Measurements from ENCODE around the gene SGPL1.

SGPL1 gene

DNA sequence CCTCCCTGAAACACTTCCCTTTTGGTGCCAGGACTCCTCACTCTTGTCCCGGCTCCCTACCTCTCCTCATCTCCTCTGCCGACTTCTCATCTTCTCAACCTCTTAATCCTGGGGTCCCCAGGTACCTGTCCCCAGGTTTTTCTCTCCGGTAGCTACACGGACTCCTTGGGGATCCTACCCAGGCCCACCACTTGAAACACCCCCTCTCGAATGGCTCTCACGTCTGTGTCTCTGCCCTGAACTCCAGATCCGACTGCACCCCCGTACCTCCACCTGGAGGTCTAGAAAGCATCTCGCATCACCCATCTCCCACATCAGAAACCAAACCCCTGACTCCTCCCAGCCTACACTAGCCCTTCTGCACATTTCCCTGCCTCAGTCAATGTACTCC, 35.4 kb upstream of the SGPL1 start:
- no peak for DNase-seq (ENCODE audit: low read depth, low spot score)
- H3K27ac ChIP-seq, result no peak overlapping the region

DNA sequence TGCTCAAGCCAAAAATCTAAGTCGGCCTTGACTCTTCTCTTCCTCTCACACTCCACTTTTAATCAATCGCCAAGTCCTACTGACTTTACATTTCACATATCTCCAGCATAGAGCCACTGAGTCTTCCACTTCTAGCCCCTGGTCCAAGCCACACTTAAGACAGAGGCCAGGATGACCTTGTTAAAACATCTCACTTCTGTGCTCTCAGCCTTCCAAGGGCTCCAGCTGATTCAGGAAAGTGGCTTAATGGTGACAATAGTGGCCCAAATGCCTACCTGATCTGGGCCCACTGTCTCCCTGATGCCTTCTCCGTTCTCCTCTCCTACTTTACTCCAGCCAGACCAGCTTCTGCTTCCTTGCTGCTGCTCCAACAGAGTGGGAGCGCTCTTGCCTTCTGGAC, 35.0 kb upstream of the SGPL1 start:
- H3K27ac ChIP-seq, result no peak overlapping the region
- no peak for DNase-seq (ENCODE audit: low read depth, low spot score)

DNA sequence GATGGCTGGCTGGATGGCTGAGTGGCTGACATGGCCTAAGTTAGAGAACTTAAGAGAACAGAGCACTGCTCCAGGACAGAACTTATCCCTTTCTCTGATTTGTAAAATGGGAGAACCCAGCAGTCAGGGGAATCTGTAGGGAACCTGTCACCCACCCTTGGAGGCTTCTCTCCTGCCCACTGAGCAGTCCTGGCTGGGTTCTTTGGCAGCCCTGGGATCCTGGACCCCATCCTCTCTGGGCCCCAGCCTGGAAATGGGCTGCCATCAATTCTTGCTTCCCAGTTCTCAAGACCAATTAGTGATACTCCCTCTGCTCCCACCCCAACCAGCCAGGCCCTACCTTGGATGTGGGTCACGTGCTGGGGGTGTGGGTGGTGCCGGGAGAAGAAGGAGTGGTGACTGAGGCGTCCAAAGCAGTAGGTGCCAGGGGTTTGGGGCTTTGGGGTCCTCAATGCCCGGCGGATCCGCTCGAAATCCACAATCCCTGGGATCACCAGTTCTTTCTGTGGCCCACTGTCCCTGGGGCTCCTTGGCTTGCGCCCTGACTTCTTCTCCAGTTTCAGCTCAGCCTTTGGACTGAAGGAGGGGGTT, 34.2 kb upstream of the SGPL1 start:
- H3K27ac ChIP-seq, result no peak overlapping the region
- DNase-seq (ENCODE audit: low read depth, low spot score), result no peak

DNA sequence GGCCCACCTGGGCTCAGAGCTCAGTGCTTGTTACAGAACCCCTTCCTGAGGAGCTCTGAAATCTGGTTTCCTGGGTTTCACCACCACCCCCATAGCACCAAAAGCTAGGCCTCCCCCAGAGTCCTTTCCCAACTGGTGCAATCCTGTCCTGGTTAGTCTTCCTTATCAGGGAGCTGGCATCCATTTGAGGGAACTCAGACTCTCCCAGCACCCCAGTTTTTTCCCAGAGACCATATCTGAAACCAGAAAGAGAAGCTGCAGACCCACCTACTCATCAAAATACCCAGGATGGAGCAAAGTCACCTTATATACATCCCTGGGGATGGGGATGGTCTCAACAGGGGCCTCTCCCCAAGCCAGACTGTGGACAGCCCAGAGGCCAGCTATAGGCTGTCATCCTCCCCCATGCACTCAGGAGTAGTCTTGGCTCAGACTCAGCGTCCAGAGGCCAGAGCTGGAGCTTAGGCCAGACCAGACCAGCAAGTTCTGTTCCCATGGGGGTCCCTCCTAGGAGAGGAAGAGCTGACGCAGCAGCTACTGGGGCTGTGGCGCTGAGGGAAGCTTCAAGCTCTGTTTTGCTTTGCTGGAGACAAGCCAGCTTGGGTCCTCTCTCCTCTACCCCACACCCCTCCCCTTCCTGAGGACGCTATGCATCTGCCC, 33.5 kb upstream of the SGPL1 start:
- H3K27ac ChIP-seq, result no peak overlapping the region
- no peak for DNase-seq (ENCODE audit: low read depth, low spot score)

DNA sequence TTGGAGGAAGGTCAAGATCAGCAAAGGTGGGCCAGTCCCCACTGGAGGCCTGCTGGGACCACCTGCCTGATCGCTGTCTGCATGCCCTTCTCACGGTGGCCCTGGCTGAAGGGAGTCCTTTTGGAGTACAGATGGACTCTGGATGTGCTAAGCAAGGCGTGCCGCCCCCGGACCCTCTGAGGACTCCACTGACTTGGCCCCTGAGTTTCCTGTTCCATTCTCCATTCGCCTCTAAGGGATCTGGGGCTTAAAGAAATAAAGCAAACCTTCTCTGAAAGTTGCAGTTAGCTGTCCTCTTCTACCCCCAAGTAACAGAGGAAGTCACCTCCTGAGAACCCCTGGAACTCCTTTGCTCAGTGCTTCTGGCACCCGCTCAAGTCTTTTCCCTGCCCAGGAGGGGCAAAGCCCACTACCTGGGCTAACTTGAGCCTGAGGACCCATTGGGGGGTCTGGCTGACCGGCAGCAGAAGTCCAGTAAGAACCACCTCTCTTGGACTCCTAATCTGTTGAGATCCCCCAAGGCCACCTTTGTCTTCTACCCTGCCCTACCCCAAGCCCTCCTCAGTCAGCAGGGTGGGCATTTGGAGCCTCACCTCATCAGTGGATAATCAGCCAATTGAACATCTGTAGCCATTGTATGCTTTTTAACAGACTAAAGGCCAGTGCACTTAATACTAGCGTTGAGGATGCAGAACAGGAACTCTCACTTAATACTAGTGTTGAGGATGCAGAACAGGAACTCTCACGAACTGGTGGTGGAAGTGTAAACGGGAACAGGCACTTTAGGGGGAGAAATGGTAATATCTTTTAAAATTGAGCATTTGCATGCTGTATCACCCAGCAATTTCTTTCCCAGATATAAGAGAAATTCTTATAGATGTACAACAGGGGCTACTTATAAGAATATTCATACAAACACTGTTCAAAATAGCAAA, 32.7 kb upstream of the SGPL1 start:
- DNase-seq (ENCODE audit: low read depth, low spot score), result no peak
- H3K27ac ChIP-seq, result no peak overlapping the region

DNA sequence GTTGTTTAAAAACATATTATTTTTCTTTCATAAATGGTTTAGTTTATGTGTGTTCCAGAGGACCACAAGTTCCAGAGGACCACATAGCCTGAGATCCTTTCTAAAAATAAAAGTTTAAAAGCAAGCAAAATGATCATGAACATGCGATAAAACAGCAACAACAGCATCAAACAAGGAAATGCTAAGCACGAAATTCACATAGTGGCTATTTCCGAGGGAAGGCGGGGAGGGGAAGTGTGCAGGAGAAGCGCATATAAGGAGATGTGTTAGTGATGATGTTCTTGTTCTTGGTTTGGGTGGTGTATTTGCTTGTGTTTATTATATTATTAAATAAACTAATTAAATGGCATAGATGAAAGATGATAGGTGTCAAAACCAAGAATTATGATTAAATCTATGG, 31.7 kb upstream of the SGPL1 start:
- H3K27ac ChIP-seq, result no peak overlapping the region
- no peak for DNase-seq (ENCODE audit: low read depth, low spot score)

DNA sequence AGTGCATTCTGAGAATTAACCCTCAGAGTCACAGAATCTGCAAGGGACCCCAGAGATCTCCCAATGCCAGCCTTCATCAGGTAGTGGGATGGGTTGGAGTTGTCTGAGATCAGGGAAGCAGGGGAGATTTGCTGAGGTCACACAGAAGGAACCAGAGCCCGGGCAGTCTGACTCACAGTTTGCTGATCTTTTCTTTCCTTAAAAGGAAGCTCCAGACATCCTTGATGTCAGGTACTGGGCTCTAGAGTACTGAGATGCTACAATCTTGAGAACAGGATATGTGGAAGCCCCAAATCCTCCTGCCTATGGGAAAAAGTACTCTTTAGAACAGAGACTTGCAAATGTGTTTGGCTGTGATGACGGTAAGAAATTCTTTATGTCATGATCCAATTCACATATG, 31.3 kb upstream of the SGPL1 start:
- no peak overlapping the region for H3K27ac ChIP-seq
- no peak for DNase-seq (ENCODE audit: low read depth, low spot score)

DNA sequence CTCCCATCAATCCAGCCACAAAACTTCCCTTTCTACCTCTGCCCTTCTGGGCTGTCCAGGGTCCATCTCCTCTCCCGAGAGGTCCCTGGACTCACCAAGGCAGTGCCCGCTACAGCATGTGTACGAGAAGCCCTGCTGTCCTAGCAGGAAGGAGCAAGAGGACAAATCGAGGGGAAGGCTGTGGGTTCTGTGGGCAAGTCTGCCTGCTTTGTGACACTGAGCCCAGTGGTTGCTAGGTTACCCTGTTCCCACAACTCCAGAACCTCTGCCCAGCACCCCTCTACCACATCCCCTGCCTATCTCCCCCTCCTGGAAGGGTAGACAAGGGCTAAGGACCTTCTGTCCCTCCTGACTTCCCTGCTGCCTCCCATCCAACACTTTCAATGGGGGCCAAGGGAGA, 30.6 kb upstream of the SGPL1 start, which contains the start of gene TBATA:
TBATA (minus strand) TSS at position 188 of the 400 bp plus-strand sequence. CDS start 1,998 bp downstream, outside the sequence.
- H3K27ac ChIP-seq, result no peak within 1 kb of the TSS
- DNase-seq (ENCODE audit: low read depth, low spot score), result no peak

DNA sequence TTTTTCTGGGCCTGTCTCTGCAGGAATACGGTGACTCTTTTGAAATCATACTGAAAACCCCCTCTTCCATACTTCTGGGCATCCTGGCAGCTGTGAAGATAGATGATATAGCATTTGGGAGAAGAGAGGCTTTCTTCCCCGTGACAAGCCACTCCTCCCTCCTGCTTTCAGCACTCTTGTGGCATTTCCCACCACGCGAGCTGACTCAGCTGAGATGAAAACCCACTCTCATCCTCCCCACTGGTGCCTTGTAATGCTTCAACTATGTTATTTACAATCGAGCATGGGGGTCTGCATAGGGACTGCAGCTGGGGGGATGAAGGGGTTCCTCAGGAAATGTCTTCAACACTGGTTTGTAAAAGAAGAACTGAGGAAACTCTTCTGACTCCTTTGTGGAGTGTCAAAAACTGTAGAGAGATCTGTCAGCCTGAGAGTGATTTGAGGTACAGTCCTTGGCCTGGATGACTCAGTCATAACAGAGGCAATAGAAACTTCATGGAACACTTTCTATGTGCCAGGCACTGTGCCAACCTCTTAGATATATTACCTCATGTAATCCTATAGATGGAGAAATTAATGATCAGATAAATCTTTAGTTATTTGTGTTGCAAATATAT, 28.8 kb upstream of the SGPL1 start:
- no peak overlapping the region for H3K27ac ChIP-seq
- no peak for DNase-seq (ENCODE audit: low read depth, low spot score)

DNA sequence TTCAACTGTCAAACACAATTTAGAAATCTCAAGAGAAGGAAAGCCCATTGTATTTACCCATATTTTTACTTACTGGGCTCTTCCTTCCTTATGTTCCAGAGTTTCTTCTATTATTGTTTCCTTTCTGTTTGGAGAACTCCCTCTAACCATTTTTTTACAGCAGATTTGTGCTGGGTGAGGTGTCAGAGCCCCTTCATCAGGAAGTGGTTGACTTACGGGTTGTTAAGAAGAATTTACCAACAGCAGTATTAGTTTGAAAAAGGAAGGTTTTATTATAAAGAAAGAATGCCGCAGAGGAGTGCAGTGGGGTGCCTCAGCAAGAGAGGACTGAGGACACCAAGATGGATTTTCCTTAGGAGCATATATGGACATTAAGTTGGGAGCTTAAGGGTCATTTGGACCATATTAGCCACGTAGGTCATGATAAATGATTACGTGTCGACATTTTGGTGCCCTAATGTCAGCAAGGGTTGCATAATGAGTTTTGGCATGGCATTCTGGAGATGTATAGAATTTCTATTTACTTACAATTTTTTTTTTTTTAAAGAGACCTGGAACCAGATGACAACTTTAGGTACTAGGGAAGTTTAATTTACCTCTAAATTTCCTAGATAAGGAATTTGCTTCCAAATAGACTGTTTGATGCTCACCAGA, 24.2 kb upstream of the SGPL1 start:
- no peak overlapping the region for H3K27ac ChIP-seq
- no peak for DNase-seq (ENCODE audit: low read depth, low spot score)

DNA sequence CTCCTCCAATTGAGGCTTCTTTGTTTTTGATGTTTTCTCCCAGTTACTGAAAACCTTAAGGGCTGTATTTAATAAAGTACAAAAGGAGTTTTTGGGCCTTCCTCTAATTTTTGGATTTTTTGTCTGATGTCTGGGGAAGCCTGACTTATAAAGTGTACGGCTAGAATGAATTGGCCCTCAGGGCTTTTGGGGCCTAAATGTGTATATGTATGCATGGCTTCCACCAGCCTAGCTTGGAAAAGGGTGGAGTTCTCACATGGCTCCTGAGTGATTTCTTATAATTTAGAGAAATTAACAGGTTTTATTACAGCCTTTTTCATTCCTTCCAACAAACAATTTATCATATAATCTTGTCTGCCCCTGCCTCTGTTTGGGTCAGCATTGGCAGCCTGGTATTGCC, 20.1 kb upstream of the SGPL1 start:
- H3K27ac ChIP-seq, result no peak overlapping the region
- DNase-seq (ENCODE audit: low read depth, low spot score), result no peak

DNA sequence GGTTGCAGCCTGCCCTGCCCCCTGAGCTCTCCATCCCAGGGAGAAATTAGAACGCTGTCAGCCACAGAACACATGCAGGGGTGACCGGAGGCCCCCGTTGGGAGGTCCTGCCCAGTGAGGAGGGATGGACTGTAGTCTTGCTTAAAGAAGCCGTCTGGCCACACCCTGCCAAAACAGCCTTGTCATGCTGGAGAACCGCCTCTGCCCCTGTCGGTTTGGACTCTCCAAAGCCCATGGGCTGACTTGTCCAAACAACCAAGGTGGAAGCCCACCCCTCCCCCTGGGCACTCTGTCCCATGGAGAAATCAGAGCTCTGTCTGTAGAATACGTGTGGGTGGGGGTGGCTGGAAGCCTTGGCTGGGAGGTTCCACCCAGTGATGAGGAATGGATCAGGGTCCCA, 17.9 kb upstream of the SGPL1 start:
- no peak overlapping the region for H3K27ac ChIP-seq
- DNase-seq (ENCODE audit: low read depth, low spot score), result no peak

DNA sequence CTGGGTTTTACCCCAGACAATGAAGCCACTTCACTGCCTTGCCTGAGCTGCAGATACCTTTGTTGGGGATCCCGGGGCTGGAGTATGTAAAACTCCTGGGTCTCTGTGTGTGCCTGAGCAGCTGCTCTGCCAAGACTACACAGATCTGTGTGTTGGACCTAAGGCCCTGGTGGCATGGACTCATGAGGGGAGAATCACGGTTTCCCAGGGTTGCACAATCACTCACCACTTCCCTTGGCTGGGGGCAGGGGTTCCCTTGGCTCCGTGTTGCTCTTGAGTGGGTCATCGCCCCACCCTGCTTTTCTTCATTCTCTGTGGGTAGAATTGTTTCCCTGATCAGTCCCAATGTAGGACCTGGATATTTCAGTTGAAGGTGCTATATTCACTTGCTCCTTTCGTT, 16.6 kb upstream of the SGPL1 start:
- no peak for DNase-seq (ENCODE audit: low read depth, low spot score)
- H3K27ac ChIP-seq, result no peak overlapping the region

DNA sequence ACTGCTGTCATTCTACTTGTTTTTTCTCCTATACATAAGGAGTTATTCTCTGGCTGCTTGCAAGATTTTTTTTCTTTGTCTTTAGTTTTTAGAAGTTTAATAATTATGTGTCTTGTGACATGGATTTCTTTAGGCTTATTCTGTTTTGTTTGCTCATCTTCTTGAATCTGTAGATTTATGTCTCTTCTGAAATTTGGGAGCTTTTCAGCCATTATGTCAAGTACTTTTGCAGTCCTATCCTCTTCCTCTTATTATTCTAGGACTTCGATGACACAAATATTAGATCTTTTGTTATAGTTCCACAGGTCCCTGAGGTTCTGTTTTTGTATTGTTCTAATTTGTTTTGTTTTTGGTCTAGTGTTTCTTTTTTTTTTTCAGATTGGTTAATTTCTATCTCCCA, 13.9 kb upstream of the SGPL1 start:
- no peak overlapping the region for H3K27ac ChIP-seq
- no peak for DNase-seq (ENCODE audit: low read depth, low spot score)

DNA sequence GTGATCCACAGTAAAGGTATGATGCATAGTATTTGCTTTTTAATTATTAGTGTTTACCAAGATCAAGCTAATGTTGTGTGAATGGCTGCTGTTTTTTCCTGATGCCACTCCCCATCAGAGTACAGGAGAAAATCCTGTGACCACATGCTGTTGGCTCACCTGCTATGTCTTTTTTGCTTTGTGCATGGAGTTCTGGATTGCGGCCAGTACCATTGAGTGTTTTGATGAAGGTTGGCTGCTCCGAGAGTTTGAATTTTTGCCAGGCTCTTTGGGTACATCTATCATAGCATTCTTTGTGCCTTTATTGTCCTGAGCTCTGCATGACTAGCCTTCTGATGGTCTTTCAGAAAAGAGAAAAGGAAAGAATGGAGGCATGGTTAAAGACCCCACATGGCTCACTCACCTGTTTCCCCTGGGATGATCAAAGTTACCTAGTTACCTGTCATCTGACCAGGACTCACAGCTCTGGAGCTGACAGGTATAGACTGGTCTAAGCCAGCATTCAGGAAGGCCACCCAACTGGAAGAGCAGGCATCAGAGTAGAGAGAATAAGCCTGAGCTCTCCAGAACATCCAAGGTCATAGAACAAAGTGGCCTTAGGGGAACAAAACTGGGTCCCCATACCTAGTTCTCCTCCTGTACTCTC, 11.8 kb upstream of the SGPL1 start:
- peak; percentile 75 for DNase-seq (ENCODE audit: low read depth, low spot score)

DNA sequence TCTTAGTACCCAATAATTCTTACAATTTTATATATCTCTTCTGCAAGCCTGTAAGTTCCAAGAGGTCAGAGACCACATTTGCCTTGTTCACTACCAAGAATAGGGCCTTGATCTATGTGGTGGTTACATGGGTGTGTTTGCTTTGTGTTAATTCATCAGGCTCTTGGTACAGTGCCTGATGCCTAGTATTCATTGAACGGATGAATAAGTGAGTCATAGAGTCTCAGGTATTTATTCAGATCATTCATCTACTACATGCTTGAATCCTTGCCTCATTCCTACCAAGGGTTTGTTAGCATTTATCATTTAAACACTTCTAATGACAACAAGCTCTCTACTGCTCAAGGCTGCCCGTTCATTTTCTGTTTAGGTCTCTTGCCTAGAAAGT, 11.3 kb upstream of the SGPL1 start:
- peak overlapping the region; percentile 89 for H3K27ac ChIP-seq
- peak; percentile 84 for DNase-seq (ENCODE audit: low read depth, low spot score)

More for the DNA sequence above, 11.8 kb upstream of the SGPL1 start:
- peak overlapping the region; percentile 89 for H3K27ac ChIP-seq

DNA sequence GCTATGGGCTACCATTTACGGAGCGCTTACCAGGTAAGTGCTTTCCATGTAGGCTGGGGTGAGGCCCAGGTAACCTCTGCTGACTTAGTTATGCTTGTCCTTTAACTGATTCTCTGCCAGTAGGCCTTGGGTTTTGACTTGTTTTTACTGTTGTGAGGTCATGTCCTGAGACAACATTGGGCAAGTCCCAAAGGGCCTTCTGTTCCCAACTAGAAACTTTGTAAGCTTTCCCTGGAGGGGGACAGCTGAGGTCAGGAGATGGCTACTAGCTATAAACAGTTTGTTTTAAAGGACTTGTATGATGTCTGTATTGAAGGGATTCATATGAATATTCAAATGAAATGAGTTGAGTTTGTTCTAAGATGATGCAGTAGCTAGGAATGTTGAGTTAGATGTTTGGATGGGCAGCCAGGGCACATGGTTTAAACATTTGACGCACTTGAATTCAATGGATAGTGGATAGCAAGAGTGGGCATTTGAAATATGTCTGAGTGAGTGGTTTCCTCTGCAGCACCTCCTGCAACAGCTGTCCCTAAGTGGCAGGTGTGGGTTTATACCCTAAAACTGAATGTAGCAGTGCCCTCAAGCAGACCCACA, 10.0 kb upstream of the SGPL1 start:
- H3K27ac ChIP-seq, result peak overlapping the region; percentile 89
- no peak for DNase-seq (ENCODE audit: low read depth, low spot score)

DNA sequence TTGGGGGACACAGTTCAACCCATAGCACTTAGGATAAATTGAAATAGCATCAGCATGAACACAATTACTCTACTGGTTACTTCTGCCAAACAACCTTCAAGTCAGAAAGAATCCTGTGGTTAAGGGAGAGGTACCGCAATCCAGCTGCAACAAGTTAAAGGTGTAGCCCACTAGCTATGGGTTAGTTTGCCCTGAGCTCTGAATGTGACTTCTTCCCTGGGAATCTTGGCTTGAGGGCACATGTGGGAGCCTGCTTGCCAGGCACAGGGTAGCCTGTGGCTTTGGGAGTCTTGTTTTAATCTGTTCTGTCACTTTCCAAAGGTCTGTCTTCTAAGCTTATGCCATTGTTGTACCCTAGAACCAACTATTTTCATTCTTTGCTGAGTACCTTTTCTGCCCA, 8.9 kb upstream of the SGPL1 start:
- H3K27ac ChIP-seq, result no peak overlapping the region
- DNase-seq (ENCODE audit: low read depth, low spot score), result no peak

DNA sequence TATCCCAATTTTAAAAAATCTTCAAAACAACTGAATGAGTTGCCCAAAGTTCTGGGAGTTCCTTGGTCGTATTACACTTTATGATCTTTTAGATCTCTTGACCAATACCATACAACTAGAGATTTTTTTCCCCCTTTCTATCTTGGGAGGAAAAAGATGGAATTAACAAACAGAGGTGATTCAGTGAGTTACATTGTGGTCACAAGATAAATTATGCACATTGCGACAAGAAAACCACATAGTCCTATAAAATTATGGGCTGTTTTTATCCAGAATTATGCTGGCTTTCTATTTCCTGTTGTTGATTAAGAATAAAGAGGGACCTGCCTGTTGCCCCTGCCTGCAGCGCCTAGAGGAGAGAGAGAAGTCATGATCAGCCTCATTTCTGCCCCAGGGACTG, 8.2 kb upstream of the SGPL1 start:
- no peak for DNase-seq (ENCODE audit: low read depth, low spot score)
- H3K27ac ChIP-seq, result no peak overlapping the region
